Inferior parietal cortex (tissue), 1 donor: ENCODE data around the gene DCAF16.
A peak's percentile ranks its signal among the peaks of the same experiment; 100 is the strongest.
"Not testable (repeated sequence)": the region's sequence is repeated elsewhere in the genome, so short reads cannot be mapped to it uniquely, and the experiment has no call there.

Experiments used
- DNase-seq: peaks from one replicate; pipeline ENCODE4 v3.0.0-alpha.2; 2016; ENCODE audit errors: extremely low spot score

Gene DCAF16

GRCh38 chr4:17810260-17811077 lies at the start of gene DCAF16, which contains the start of gene NCAPG:
DCAF16 (minus strand) TSS chr4:17810757; CDS start chr4:17804141, 6,616 bp downstream.
NCAPG (plus strand) TSS chr4:17810979; CDS start chr4:17811078, 99 bp downstream.
- DNase-seq = peak; percentile 100

- no peak for DNase-seq
Measured at GRCh38 chr4:17859793-17860406, 49.3 kb upstream of the DCAF16 start.

GRCh38 chr4:17854036-17854435 lies 43.5 kb upstream of the DCAF16 start:
- DNase-seq = no peak

- DNase-seq = no peak
Measured at GRCh38 chr4:17851959-17852358, 41.4 kb upstream of the DCAF16 start.

- DNase-seq = not testable (repeated sequence)
Measured at GRCh38 chr4:17850295-17850694, 39.7 kb upstream of the DCAF16 start.

GRCh38 chr4:17846266-17846665 lies 35.7 kb upstream of the DCAF16 start:
- DNase-seq = no peak

GRCh38 chr4:17823871-17824669 lies 13.5 kb upstream of the DCAF16 start:
- no peak for DNase-seq

- DNase-seq = peak; percentile 73
Measured at GRCh38 chr4:17817027-17817426, 6.5 kb upstream of the DCAF16 start.

GRCh38 chr4:17816142-17816541 lies 5.6 kb upstream of the DCAF16 start:
- DNase-seq = no peak

- DNase-seq = no peak
Measured at GRCh38 chr4:17814140-17814539, 3.6 kb upstream of the DCAF16 start.

- DNase-seq = no peak
Measured at GRCh38 chr4:17812801-17813200, 2.2 kb upstream of the DCAF16 start.

GRCh38 chr4:17812125-17812524 lies 1.6 kb upstream of the DCAF16 start:
- no peak for DNase-seq

GRCh38 chr4:17811078-17811603 lies 584 bp upstream of the DCAF16 start:
- DNase-seq = no peak

GRCh38 chr4:17809667-17810066 lies 890 bp downstream of the DCAF16 start:
- DNase-seq = no peak

GRCh38 chr4:17807446-17807845 lies 3.1 kb downstream of the DCAF16 start:
- no peak for DNase-seq

- DNase-seq = no peak
Measured at GRCh38 chr4:17805580-17806155, 4.9 kb downstream of the DCAF16 start.

GRCh38 chr4:17797808-17798207 lies 12.7 kb downstream of the DCAF16 start:
- no peak for DNase-seq

GRCh38 chr4:17794730-17795129 lies 15.8 kb downstream of the DCAF16 start:
- no peak for DNase-seq

- DNase-seq = no peak
Measured at GRCh38 chr4:17788956-17789355, 21.6 kb downstream of the DCAF16 start.

GRCh38 chr4:17787315-17787714 lies 23.2 kb downstream of the DCAF16 start:
- DNase-seq = no peak

- no peak for DNase-seq
Measured at GRCh38 chr4:17786567-17786966, 24.0 kb downstream of the DCAF16 start.

- DNase-seq = no peak
Measured at GRCh38 chr4:17785858-17786257, 24.7 kb downstream of the DCAF16 start.
